Stomach (tissue), 9 donors: ENCODE data around the gene PLPPR1. TPM values are rescaled to one million over a fixed set of nuclear protein-coding genes. Genes with fewer than 3 reads are reported as not detected.

Source experiments
- DNase-seq, 2 donors: peaks; one replicate each; pipeline versions ENCODE4 v3.0.0 to v3.0.0-alpha.2; 2013 to 2019
- H3K27ac ChIP-seq, 5 donors: fragments of 200-600 bp in 4 of 5; sonication (generic) in 4 of 5; one replicate each; pipeline ENCODE4 v1.5.1; 2013 to 2019; ENCODE audit warnings: mild to moderate bottlenecking in 1 of 5, moderate library complexity in 1 of 5
- H3K27me3 ChIP-seq, 3 donors: fragments of 200-600 bp; sonication (generic); one replicate each; pipeline ENCODE4 v1.5.1; 2017 to 2019; ENCODE audit warnings: mixed run types in 1 of 3
- H3K36me3 ChIP-seq, 4 donors: fragments of 200-600 bp; sonication (generic); 1 replicate in 3 of 4; 2 replicates in 1 of 4; pipeline ENCODE4 v1.5.1; 2016 to 2019
- H3K4me1 ChIP-seq, 4 donors: fragments of 200-600 bp; sonication (generic); one replicate each; pipeline ENCODE4 v1.5.1; 2016 to 2019
- H3K4me3 ChIP-seq, 4 donors: fragments of 200-600 bp; sonication (generic) in 3 of 4; one replicate each; pipeline ENCODE4 v1.5.1; 2016 to 2019; ENCODE audit warnings: mild to moderate bottlenecking in 1 of 4
- H3K9me3 ChIP-seq, 4 donors: fragments of 200-600 bp; sonication (generic); one replicate each; pipeline ENCODE4 v1.5.1; 2016 to 2019
- CTCF ChIP-seq, 7 experiments: fragments of 450-650 bp in 4 of 7; fragments of 200-600 bp in 3 of 7; sonication (generic) in 3 of 7; IDR thresholded peaks; one replicate each; pipeline ENCODE4 v1.5.1; 2016 to 2019; ENCODE audit warnings: antibody characterized with exemption in 7 of 7, control low read depth in 2 of 7, mild to moderate bottlenecking in 1 of 7
- EP300 ChIP-seq: sonication (generic); formaldehyde crosslinking; IDR thresholded peaks from one replicate; pipeline ENCODE4 v1.6.1; 2017; ENCODE audit warnings: antibody characterized with exemption
- POLR2A ChIP-seq, 4 donors: fragments of 450-650 bp; IDR thresholded peaks; one replicate each; pipeline ENCODE4 v1.6.1; 2016; ENCODE audit warnings: antibody characterized with exemption in 4 of 4, control low read depth in 2 of 4, mild to moderate bottlenecking in 1 of 4, moderate library complexity in 1 of 4
- POLR2AphosphoS5 ChIP-seq, 3 donors: sonication (generic); formaldehyde crosslinking; IDR thresholded peaks; one replicate each; pipeline ENCODE4 v1.6.1; 2016; ENCODE audit warnings: antibody characterized with exemption in 3 of 3
- WGBS, 5 donors: extraction: QIAGEN DNeasy Blood & Tissue Kit in 3 of 5; methylation state at CpG; one replicate each; pipeline versions ENCODE4 v1.1.5 to v1.1.7; 2013 to 2018; 5-methylcytosine and 5-hydroxymethylcytosine counted together
- intact Hi-C: fragments of 100-400 bp; cut with DNase I; formaldehyde crosslinking; loops from one replicate; pipeline ENCODE4 v1.15.1; 2023; ENCODE audit warnings: low total_unique reads
- polyA plus RNA-seq, 3 donors: library from polyadenylated mRNA; stranded (reverse); fragments of 200-250 nt; gene quantifications; one replicate each; pipeline ENCODE4 v1.2.3, GENCODE V29; 2013
- total RNA-seq, 5 donors: library from RNA; depleted of rRNA; stranded (reverse); fragments of >200 nt; gene quantifications; one replicate each; pipeline versions ENCODE4 v1.1.0 to v1.2.3, GENCODE V29; 2014 to 2016
- donor health status: healthy with polysubstance abuse.
- donor health status: Bipolar disorder and iron deficiency.
- donor health status: healthy.

Gene PLPPR1
- total and polyA plus RNA-seq, 8 donors, result 0.13 to 1.7 TPM; not detected in 6

- DNase-seq, result peak in 1 of 2 donors; percentile 26
- intact Hi-C loops, result no loop called here
- peak overlapping the region; percentile 42 to 82 (median 67) for H3K27ac ChIP-seq
- no peaks in the 10 kb centered on the region for H3K27me3 ChIP-seq
- no peaks in the 10 kb centered on the region for H3K9me3 ChIP-seq
- no peak overlapping the region for H3K4me3 ChIP-seq
- no peaks in the 10 kb centered on the region for H3K36me3 ChIP-seq
- no peak for TF ChIP-seq POLR2AphosphoS5 (IDR thresholded peaks at IDR 0.05)
- 35 to 48% (median 44%) methylated on average over 6 to 7 of the region's 7 CpGs for WGBS, 5 donors
- H3K4me1 ChIP-seq, result peaks cover 0 to 7% (median 2%) of the 10 kb centered on the region in 4 donors
These were observed 326.5 kb downstream of the PLPPR1 start for GRCh38 chr9:101354765-101355708.

- Histone ChIP-seq H3K27ac (no peak overlapping the region), H3K36me3 (no peaks in the 10 kb centered on the region), H3K9me3 (no peaks in the 10 kb centered on the region), H3K4me1 (peaks cover 0 to 7% (median 2%) of the 10 kb centered on the region in 4 donors), H3K27me3 (no peaks in the 10 kb centered on the region), H3K4me3 (no peak overlapping the region)
- DNase-seq, result no peak
- 50 to 56% (median 50%) methylated on average over 1 of the region's 1 CpG; no CpG with 5 or more reads in 1 of the 5 donors for WGBS, 5 donors
- TF ChIP-seq EP300 (no peak), CTCF (IDR thresholded peaks at IDR 0.05) (no peak), POLR2AphosphoS5 (IDR thresholded peaks at IDR 0.05) (no peak), POLR2A (IDR thresholded peaks at IDR 0.05) (no peak)
- intact Hi-C loops, result no loop called here
These were observed 328.1 kb downstream of the PLPPR1 start for GRCh38 chr9:101356619-101357018.

GRCh38 chr9:101359679-101360078 lies 331.2 kb downstream of the PLPPR1 start:
- Histone ChIP-seq H3K36me3 (no peaks in the 10 kb centered on the region), H3K9me3 (no peaks in the 10 kb centered on the region), H3K4me3 (no peak overlapping the region), H3K27me3 (no peaks in the 10 kb centered on the region), H3K4me1 (peaks cover 0 to 7% (median 0%) of the 10 kb centered on the region in 4 donors), H3K27ac (no peak overlapping the region)
- TF ChIP-seq POLR2AphosphoS5 (IDR thresholded peaks at IDR 0.05) (no peak), EP300 (no peak), CTCF (IDR thresholded peaks at IDR 0.05) (no peak), POLR2A (IDR thresholded peaks at IDR 0.05) (no peak)
- 66 to 77% (median 75%) methylated on average over 1 of the region's 1 CpG for WGBS, 5 donors
- DNase-seq, result no peak
- intact Hi-C loops, result no loop called here

GRCh38 chr9:101360647-101361046 lies 332.1 kb downstream of the PLPPR1 start:
- intact Hi-C loops, result no loop called here
- Histone ChIP-seq H3K9me3 (no peaks in the 10 kb centered on the region), H3K36me3 (no peaks in the 10 kb centered on the region), H3K27ac (no peak overlapping the region), H3K27me3 (no peaks in the 10 kb centered on the region), H3K4me1 (no peaks in the 10 kb centered on the region), H3K4me3 (no peak overlapping the region)
- TF ChIP-seq CTCF (IDR thresholded peaks at IDR 0.05), result no peak
- no peak for TF ChIP-seq EP300
- no peak for DNase-seq

- no peaks in the 10 kb centered on the region for H3K9me3 ChIP-seq
- H3K36me3 ChIP-seq, result no peaks in the 10 kb centered on the region
- H3K27ac ChIP-seq, result no peak overlapping the region
- H3K4me3 ChIP-seq, result no peak overlapping the region
- DNase-seq, result no peak
- TF ChIP-seq EP300 (no peak), CTCF (IDR thresholded peaks at IDR 0.05) (no peak), POLR2AphosphoS5 (IDR thresholded peaks at IDR 0.05) (no peak), POLR2A (IDR thresholded peaks at IDR 0.05) (no peak)
- 76 to 81% (median 81%) methylated on average over 5 of the region's 5 CpGs for WGBS, 5 donors
- H3K27me3 ChIP-seq, result no peaks in the 10 kb centered on the region
- H3K4me1 ChIP-seq, result no peaks in the 10 kb centered on the region
- intact Hi-C loops, result no loop called here
These were observed 333.9 kb downstream of the PLPPR1 start for GRCh38 chr9:101362450-101362849.
